ENCODE results near the gene LTBP2. TPM values are rescaled to one million over a fixed set of nuclear protein-coding genes. Genes with fewer than 3 reads are reported as not detected.

Gene LTBP2
- total and polyA plus RNA-seq, 2 experiments from 2014 or later, result 2.0 to 5.4 TPM

DNA sequence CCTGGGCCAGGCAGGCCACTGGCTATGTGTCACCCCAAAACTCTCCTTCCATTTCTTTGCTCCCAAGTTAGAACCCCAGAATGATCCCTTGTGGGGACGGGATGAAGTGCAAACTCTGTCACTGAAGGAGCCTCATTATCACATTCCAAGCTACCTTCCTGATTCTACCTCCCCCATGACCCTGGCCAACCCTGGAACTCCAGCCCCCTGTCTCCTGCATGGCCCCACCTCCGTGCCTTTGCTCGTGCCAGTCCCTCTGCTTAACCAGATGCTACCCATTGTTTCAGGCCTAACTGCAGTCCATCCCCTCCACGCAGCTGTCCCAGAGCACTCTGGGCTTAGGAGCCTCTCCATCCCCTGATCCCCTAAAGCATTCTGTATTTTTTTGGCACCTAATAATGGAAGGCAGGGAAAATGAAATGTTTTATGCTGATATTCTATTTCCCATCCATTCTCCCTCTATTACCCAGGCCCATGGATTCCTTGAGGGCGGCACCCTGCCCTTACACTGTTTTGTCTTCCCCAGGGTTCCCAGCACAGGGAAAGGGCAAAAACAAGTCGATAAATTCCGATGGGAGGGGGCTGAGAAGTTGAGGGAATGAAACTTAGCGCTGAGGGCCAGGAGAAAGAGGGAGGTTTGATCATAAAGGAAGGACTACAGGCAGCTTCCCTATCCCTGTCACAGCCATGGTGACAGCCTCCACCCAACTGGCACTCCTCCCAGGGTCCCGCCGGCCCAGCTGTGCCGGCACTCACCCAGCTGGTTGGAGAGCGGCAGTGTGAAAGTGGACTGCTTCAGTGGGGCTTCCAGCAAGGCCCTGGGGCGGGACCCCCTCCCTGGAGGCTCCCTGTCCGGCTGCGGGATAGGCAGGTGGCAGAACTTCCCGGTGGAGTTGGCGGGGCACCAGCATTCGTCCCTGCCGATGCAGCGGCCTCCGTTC, 60.3 kb downstream of the LTBP2 start:
- no peaks in the 10 kb centered on the region for H3K9me3 ChIP-seq (ENCODE audit: low read depth)
- no peak overlapping the region for H3K27ac ChIP-seq
- H3K4me3 ChIP-seq, result no peak overlapping the region
- TF ChIP-seq, protein P1, sequence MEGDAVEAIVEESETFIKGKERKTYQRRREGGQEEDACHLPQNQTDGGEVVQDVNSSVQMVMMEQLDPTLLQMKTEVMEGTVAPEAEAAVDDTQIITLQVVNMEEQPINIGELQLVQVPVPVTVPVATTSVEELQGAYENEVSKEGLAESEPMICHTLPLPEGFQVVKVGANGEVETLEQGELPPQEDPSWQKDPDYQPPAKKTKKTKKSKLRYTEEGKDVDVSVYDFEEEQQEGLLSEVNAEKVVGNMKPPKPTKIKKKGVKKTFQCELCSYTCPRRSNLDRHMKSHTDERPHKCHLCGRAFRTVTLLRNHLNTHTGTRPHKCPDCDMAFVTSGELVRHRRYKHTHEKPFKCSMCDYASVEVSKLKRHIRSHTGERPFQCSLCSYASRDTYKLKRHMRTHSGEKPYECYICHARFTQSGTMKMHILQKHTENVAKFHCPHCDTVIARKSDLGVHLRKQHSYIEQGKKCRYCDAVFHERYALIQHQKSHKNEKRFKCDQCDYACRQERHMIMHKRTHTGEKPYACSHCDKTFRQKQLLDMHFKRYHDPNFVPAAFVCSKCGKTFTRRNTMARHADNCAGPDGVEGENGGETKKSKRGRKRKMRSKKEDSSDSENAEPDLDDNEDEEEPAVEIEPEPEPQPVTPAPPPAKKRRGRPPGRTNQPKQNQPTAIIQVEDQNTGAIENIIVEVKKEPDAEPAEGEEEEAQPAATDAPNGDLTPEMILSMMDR (IDR thresholded peaks at IDR 0.05; ENCODE audit: low read depth, low read length), result no peak
- peak in 1 of 2 donors; percentile 7 for DNase-seq (ENCODE audit: low read depth in 1 of 2, low spot score in 1 of 2)
- no peaks in the 10 kb centered on the region for H3K27me3 ChIP-seq
- no peaks in the 10 kb centered on the region for H3K4me1 ChIP-seq (ENCODE audit: low read depth)
- H3K36me3 ChIP-seq, result no peaks in the 10 kb centered on the region

DNA sequence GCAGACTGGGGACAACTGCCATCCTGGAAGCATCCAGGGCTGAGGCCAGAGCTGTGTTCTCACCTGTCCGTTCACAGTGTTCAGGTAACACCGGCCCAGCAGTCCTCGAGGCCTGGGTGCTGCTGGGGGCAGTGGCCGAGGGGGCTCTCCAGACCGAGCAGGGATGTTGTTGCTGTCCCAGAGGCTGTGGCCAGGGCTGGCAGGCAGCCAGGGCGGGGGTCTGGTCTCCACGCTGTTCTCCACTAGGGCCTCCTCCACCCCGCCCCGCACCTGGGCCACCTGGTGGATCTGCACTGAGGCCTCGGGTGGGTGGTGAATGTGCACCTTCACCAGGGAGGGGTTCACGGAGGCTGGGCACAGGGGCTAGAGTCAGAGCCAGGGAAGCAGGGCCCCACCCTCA, 61.0 kb downstream of the LTBP2 start:
- DNase-seq (ENCODE audit: low read depth in 1 of 2, low spot score in 1 of 2), result no peak
- no peaks in the 10 kb centered on the region for H3K9me3 ChIP-seq (ENCODE audit: low read depth)
- no peaks in the 10 kb centered on the region for H3K27me3 ChIP-seq
- H3K36me3 ChIP-seq, result no peaks in the 10 kb centered on the region
- no peak overlapping the region for H3K27ac ChIP-seq
- H3K4me1 ChIP-seq (ENCODE audit: low read depth), result no peaks in the 10 kb centered on the region
- H3K4me3 ChIP-seq, result no peak overlapping the region
- TF ChIP-seq, protein P1 (IDR thresholded peaks at IDR 0.05; ENCODE audit: low read depth, low read length), result no peak

DNA sequence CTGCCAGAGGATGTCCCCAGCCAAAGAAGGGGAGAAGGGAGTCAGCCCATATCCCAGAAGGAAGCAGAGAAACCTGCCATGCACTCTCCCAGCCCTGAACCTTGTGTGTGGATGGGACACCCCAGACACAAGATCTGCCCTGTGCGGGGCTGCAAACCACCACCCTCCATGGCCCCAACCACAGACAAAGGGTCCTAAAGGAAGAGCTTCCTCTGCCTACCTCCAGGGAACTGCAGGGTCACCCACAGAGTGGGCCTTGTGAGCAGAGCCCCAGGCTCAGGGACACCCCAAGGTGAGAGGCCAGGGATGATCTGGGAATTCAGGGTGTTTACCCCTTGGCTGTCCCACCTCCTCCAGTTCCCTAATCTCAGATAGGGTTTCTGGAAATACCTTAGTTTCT, 62.0 kb downstream of the LTBP2 start:
- no peak overlapping the region for H3K27ac ChIP-seq
- H3K4me3 ChIP-seq, result no peak overlapping the region
- H3K9me3 ChIP-seq (ENCODE audit: low read depth), result no peaks in the 10 kb centered on the region
- H3K4me1 ChIP-seq (ENCODE audit: low read depth), result no peaks in the 10 kb centered on the region
- no peak for DNase-seq (ENCODE audit: low read depth in 1 of 2, low spot score in 1 of 2)
- no peaks in the 10 kb centered on the region for H3K36me3 ChIP-seq
- no peaks in the 10 kb centered on the region for H3K27me3 ChIP-seq
- TF ChIP-seq, protein P1 (IDR thresholded peaks at IDR 0.05; ENCODE audit: low read depth, low read length), result no peak

DNA sequence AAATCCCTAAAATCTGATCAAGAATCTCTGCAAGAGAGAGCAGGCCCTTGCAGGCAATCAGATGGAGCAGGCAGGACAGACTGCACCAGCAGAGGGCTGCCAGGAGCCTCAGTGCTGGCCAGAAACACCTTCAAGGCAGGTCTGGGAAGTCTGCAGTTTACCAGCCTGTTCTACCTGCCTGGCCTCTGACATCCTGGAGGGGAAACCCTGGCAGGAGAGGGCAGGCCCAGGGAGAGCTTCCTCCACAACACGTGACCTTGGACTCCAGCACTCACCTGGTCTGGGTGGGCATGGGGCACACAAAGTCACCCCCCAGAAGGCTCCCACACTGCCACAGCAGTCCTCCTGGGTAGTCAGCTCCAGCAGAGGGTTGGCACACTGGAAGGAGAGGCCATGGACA, 62.4 kb downstream of the LTBP2 start:
- Histone ChIP-seq H3K36me3 (no peaks in the 10 kb centered on the region), H3K4me3 (no peak overlapping the region), H3K4me1 (ENCODE audit: low read depth) (no peaks in the 10 kb centered on the region), H3K9me3 (ENCODE audit: low read depth) (no peaks in the 10 kb centered on the region), H3K27ac (no peak overlapping the region), H3K27me3 (no peaks in the 10 kb centered on the region)
- TF ChIP-seq, protein P1 (IDR thresholded peaks at IDR 0.05; ENCODE audit: low read depth, low read length), result peak; percentile 39
- peak in 1 of 2 donors; percentile 27 for DNase-seq (ENCODE audit: low read depth in 1 of 2, low spot score in 1 of 2)

DNA sequence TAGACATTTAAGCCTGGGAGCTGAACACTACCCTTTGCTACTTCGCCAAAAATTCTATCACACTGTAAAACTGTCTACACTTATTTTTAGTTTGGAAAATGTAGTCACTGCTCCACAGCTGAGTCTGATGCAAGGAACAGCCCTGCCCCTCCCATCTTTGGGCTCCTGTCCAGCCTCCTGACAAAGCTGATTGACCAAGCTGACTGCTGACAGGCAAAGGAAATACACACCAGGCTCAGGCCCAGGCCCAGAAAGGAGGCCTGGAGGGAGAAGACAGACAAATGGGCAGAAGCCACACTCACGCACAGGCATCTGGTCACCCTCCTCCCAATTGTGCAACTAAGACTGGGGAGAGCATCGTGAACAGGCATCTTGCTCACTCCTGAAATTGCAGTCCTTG, 63.2 kb downstream of the LTBP2 start:
- TF ChIP-seq, protein P1 (IDR thresholded peaks at IDR 0.05; ENCODE audit: low read depth, low read length), result no peak
- Histone ChIP-seq H3K27me3 (no peaks in the 10 kb centered on the region), H3K4me1 (ENCODE audit: low read depth) (no peaks in the 10 kb centered on the region), H3K9me3 (ENCODE audit: low read depth) (no peaks in the 10 kb centered on the region), H3K27ac (no peak overlapping the region), H3K36me3 (no peaks in the 10 kb centered on the region), H3K4me3 (no peak overlapping the region)
- DNase-seq (ENCODE audit: low read depth in 1 of 2, low spot score in 1 of 2), result peak in 1 of 2 donors; percentile 72
